Esophagus squamous epithelium (tissue), 5 donors: ENCODE results near the gene CPA2. TPM values are rescaled to one million over a fixed set of nuclear protein-coding genes. Genes with fewer than 3 reads are reported as not detected.

Experiments
- DNase-seq: peaks from one replicate; lab custom pipeline; 2025; lab: John Stamatoyannopoulos, UW
- H3K27ac ChIP-seq, 4 donors: fragments of 200-600 bp; sonication (generic); one replicate each; pipeline ENCODE4 v1.5.1; 2016 to 2019; ENCODE audit warnings: mild to moderate bottlenecking in 1 of 4
- H3K27me3 ChIP-seq, 4 donors: fragments of 200-600 bp; sonication (generic); 1 replicate in 3 of 4; 2 replicates in 1 of 4; pipeline versions ENCODE4 v1.5.1 to v1.6.0; 2017 to 2021; ENCODE audit warnings: antibody characterized with exemption in 1 of 4
- H3K36me3 ChIP-seq, 3 donors: fragments of 200-600 bp; sonication (generic); one replicate each; pipeline ENCODE4 v1.5.1; 2016 to 2019
- H3K4me1 ChIP-seq, 3 donors: fragments of 200-600 bp; sonication (generic); one replicate each; pipeline ENCODE4 v1.5.1; 2017 to 2019
- H3K4me3 ChIP-seq, 4 donors: fragments of 200-600 bp; sonication (generic); 1 replicate in 3 of 4; 2 replicates in 1 of 4; pipeline ENCODE4 v1.5.1; 2016 to 2019; ENCODE audit warnings: mild to moderate bottlenecking in 2 of 4, moderate library complexity in 1 of 4
- H3K9me3 ChIP-seq, 3 donors: fragments of 200-600 bp; sonication (generic); one replicate each; pipeline ENCODE4 v1.5.1; 2016 to 2019
- CTCF ChIP-seq, 6 experiments: fragments of 450-650 bp in 4 of 6; fragments of 200-600 bp in 2 of 6; sonication (generic) in 2 of 6; IDR thresholded peaks; one replicate each; pipeline ENCODE4 v1.5.1; 2016 to 2019; ENCODE audit warnings: antibody characterized with exemption in 6 of 6, mild to moderate bottlenecking in 4 of 6, moderate library complexity in 4 of 6
- POLR2A ChIP-seq, 4 donors: fragments of 450-650 bp; IDR thresholded peaks; one replicate each; pipeline ENCODE4 v1.6.1; 2017; ENCODE audit warnings: antibody characterized with exemption in 4 of 4, mild to moderate bottlenecking in 4 of 4, moderate library complexity in 3 of 4
- WGBS, 2 donors: methylation state at CpG; one replicate each; pipeline ENCODE4 v1.1.5; 2018; 5-methylcytosine and 5-hydroxymethylcytosine counted together
- intact Hi-C: fragments of 100-400 bp; cut with DNase I; formaldehyde crosslinking; loops from one replicate; pipeline ENCODE4 v1.15.0; 2022
- total RNA-seq, 4 donors: library from RNA; depleted of rRNA; stranded (reverse); fragments of >200 nt; gene quantifications; one replicate each; pipeline ENCODE4 v1.1.0, GENCODE V29; 2016
- donor health status: DM: yes; HTN: yes; CAD: no.

The CPA2 gene
- total RNA-seq, 4 donors from 2014 or later, result not detected

GRCh38 chr7:130270947-130271800 lies 4.5 kb downstream of the CPA2 start:
- Histone ChIP-seq H3K27me3 (peaks cover 0 to 5% (median 0%) of the 10 kb centered on the region in 4 donors), H3K36me3 (no peaks in the 10 kb centered on the region), H3K4me3 (no peak overlapping the region), H3K4me1 (peaks cover 7 to 28% (median 9%) of the 10 kb centered on the region in 3 donors), H3K9me3 (no peaks in the 10 kb centered on the region), H3K27ac (no peak overlapping the region)
- intact Hi-C loops, result no loop called here
- TF ChIP-seq CTCF (IDR thresholded peaks at IDR 0.05), result no peak
- no peak for TF ChIP-seq POLR2A (IDR thresholded peaks at IDR 0.05)
- no peak for DNase-seq
- 83 to 85% methylated on average over 9 to 10 of the region's 12 CpGs for WGBS, 2 donors

GRCh38 chr7:130272381-130273080 lies 5.9 kb downstream of the CPA2 start:
- intact Hi-C loops, result no loop called here
- TF ChIP-seq CTCF (IDR thresholded peaks at IDR 0.05) (no peak), POLR2A (IDR thresholded peaks at IDR 0.05) (no peak)
- no peak for DNase-seq
- Histone ChIP-seq H3K27me3 (peaks cover 0 to 5% (median 0%) of the 10 kb centered on the region in 4 donors), H3K27ac (no peak overlapping the region), H3K4me1 (peaks cover 7 to 28% (median 9%) of the 10 kb centered on the region in 3 donors), H3K36me3 (no peaks in the 10 kb centered on the region), H3K9me3 (no peaks in the 10 kb centered on the region), H3K4me3 (peak overlapping the region in 3 of 4 donors; percentile 19 to 44 (median 26))
- WGBS, 2 donors, result 41 to 49% methylated on average over 15 to 22 of the region's 23 CpGs

- intact Hi-C loops, result no loop called here
- H3K4me3 ChIP-seq, result peak overlapping the region in 3 of 4 donors; percentile 19 to 44 (median 26)
- H3K9me3 ChIP-seq, result no peaks in the 10 kb centered on the region
- no peak for DNase-seq
- no peak overlapping the region for H3K27ac ChIP-seq
- H3K36me3 ChIP-seq, result no peaks in the 10 kb centered on the region
- TF ChIP-seq POLR2A (IDR thresholded peaks at IDR 0.05) (no peak), CTCF (IDR thresholded peaks at IDR 0.05) (no peak)
- peaks cover 7 to 28% (median 9%) of the 10 kb centered on the region in 3 donors for H3K4me1 ChIP-seq
- 13 to 19% methylated on average over 17 to 23 of the region's 25 CpGs for WGBS, 2 donors
- peaks cover 0 to 5% (median 0%) of the 10 kb centered on the region in 4 donors for H3K27me3 ChIP-seq
Observed at GRCh38 chr7:130273081-130273932, 6.6 kb downstream of the CPA2 start.

GRCh38 chr7:130273933-130274255 lies 7.2 kb downstream of the CPA2 start:
- H3K27ac ChIP-seq, result no peak overlapping the region
- intact Hi-C loops, result no loop called here
- no peak for TF ChIP-seq POLR2A (IDR thresholded peaks at IDR 0.05)
- TF ChIP-seq CTCF (IDR thresholded peaks at IDR 0.05), result no peak
- no peaks in the 10 kb centered on the region for H3K9me3 ChIP-seq
- H3K27me3 ChIP-seq, result peaks cover 0 to 5% (median 0%) of the 10 kb centered on the region in 4 donors
- H3K36me3 ChIP-seq, result no peaks in the 10 kb centered on the region
- H3K4me3 ChIP-seq, result peak overlapping the region in 1 of 4 donors; percentile 19
- WGBS, 2 donors, result 45 to 54% methylated on average over 11 of the region's 11 CpGs
- H3K4me1 ChIP-seq, result peaks cover 7 to 28% (median 9%) of the 10 kb centered on the region in 3 donors
- no peak for DNase-seq
